Measurements from ENCODE around the gene MID1IP1.

Gene MID1IP1

GRCh38 chrX:38819709-38820108, 18.4 kb downstream of the MID1IP1 start:
- no peak overlapping the region for H3K9ac ChIP-seq (ENCODE audit: low read depth, low read length)
- no peaks in the 10 kb centered on the region for H3K9me3 ChIP-seq (ENCODE audit: insufficient read depth, low read depth, low read length)
- H3K4me1 ChIP-seq (ENCODE audit: insufficient read depth, low read length), result peaks cover 7% of the 10 kb centered on the region
- H3K4me3 ChIP-seq (ENCODE audit: low read length), result no peak overlapping the region
- H3K36me3 ChIP-seq (ENCODE audit: insufficient read depth, low read depth, low read length), result no peaks in the 10 kb centered on the region
- H3K27me3 ChIP-seq (ENCODE audit: insufficient read depth, low read length), result no peaks in the 10 kb centered on the region
- no peak overlapping the region for H3K27ac ChIP-seq (ENCODE audit: low read length)

DNA sequence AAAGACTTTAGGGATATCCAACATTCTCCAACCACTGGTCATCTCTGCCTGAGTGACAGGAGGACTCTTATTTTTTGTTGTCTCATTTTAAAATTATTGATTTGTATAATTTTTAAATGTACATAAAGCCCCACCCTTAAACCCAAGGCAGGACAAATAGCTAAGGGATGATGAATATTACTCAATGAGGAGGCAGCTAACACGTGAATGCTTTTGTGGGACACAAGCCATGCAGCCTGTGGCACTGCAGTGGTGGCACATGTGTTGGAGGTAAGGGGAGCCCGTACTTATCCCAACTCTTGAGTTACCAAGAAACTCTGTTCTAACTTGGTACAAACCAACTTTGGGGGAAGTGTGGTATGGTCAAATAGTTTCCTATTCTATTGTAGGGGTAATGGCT, 19.5 kb downstream of the MID1IP1 start:
- peaks cover 7% of the 10 kb centered on the region for H3K4me1 ChIP-seq (ENCODE audit: insufficient read depth, low read length)
- no peak overlapping the region for H3K27ac ChIP-seq (ENCODE audit: low read length)
- H3K9ac ChIP-seq (ENCODE audit: low read depth, low read length), result no peak overlapping the region
- no peaks in the 10 kb centered on the region for H3K27me3 ChIP-seq (ENCODE audit: insufficient read depth, low read length)
- no peaks in the 10 kb centered on the region for H3K9me3 ChIP-seq (ENCODE audit: insufficient read depth, low read depth, low read length)
- H3K4me3 ChIP-seq (ENCODE audit: low read length), result no peak overlapping the region
- no peaks in the 10 kb centered on the region for H3K36me3 ChIP-seq (ENCODE audit: insufficient read depth, low read depth, low read length)

DNA sequence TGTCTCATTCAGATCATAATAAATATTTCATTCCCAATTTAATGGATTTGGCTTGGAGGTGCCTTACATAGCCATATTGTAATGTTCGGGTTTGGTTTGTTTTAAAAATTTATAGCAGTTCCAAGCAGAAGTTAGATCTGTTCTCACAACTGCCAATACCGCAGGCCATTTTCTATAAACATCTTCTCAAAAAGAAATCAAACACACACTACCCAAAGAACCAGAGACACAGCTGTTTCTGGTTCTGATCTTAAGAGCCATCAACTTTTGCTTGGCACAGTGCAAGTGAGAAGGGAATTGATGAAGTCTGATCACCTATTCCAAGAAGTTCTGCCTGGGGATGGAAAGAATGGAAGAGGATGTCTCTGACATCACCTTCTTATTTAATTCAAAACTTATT, 22.9 kb downstream of the MID1IP1 start:
- H3K4me3 ChIP-seq (ENCODE audit: low read length), result no peak overlapping the region
- H3K36me3 ChIP-seq (ENCODE audit: insufficient read depth, low read depth, low read length), result no peaks in the 10 kb centered on the region
- H3K27ac ChIP-seq (ENCODE audit: low read length), result no peak overlapping the region
- H3K27me3 ChIP-seq (ENCODE audit: insufficient read depth, low read length), result no peaks in the 10 kb centered on the region
- H3K4me1 ChIP-seq (ENCODE audit: insufficient read depth, low read length), result no peaks in the 10 kb centered on the region; the same call in 1 of the 2 replicates
- H3K9ac ChIP-seq (ENCODE audit: low read depth, low read length), result no peak overlapping the region
- no peaks in the 10 kb centered on the region for H3K9me3 ChIP-seq (ENCODE audit: insufficient read depth, low read depth, low read length)

GRCh38 chrX:38831949-38832348, 30.7 kb downstream of the MID1IP1 start:
- H3K9ac ChIP-seq (ENCODE audit: low read depth, low read length), result no peak overlapping the region
- H3K27ac ChIP-seq (ENCODE audit: low read length), result no peak overlapping the region
- no peaks in the 10 kb centered on the region for H3K36me3 ChIP-seq (ENCODE audit: insufficient read depth, low read depth, low read length)
- no peaks in the 10 kb centered on the region for H3K4me1 ChIP-seq (ENCODE audit: insufficient read depth, low read length)
- no peaks in the 10 kb centered on the region for H3K27me3 ChIP-seq (ENCODE audit: insufficient read depth, low read length)
- H3K4me3 ChIP-seq (ENCODE audit: low read length), result no peak overlapping the region
- no peaks in the 10 kb centered on the region for H3K9me3 ChIP-seq (ENCODE audit: insufficient read depth, low read depth, low read length)

- H3K4me1 ChIP-seq (ENCODE audit: insufficient read depth, low read length), result no peaks in the 10 kb centered on the region; the same call in 1 of the 2 replicates
- no peaks in the 10 kb centered on the region for H3K9me3 ChIP-seq (ENCODE audit: insufficient read depth, low read depth, low read length)
- H3K36me3 ChIP-seq (ENCODE audit: insufficient read depth, low read depth, low read length), result no peaks in the 10 kb centered on the region
- no peak overlapping the region for H3K4me3 ChIP-seq (ENCODE audit: low read length)
- H3K27ac ChIP-seq (ENCODE audit: low read length), result no peak overlapping the region
- H3K9ac ChIP-seq (ENCODE audit: low read depth, low read length), result no peak overlapping the region
- no peaks in the 10 kb centered on the region for H3K27me3 ChIP-seq (ENCODE audit: insufficient read depth, low read length)
Measured at GRCh38 chrX:38837389-38837788, 36.1 kb downstream of the MID1IP1 start.

DNA sequence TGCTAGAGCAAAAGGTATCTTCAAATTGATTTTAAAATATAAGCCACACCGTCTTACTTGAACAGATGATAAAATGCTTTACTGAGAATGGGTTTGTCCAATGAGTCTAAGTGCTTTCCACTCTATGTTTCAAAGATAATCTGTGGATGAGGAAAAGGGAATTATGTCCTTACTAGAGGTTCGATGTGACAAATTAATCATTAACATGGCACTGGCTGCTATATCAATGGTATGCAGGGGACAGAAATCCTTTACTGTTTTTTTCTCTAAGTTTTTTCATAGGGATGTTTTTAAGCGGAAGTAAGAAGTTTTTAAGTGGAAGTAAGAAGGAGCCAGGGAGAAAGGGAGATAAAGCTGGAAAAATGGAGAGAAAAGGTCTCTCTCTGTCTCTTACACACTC, 38.0 kb downstream of the MID1IP1 start:
- no peaks in the 10 kb centered on the region for H3K36me3 ChIP-seq (ENCODE audit: insufficient read depth, low read depth, low read length)
- H3K9me3 ChIP-seq (ENCODE audit: insufficient read depth, low read depth, low read length), result no peaks in the 10 kb centered on the region
- no peaks in the 10 kb centered on the region for H3K27me3 ChIP-seq (ENCODE audit: insufficient read depth, low read length)
- no peak overlapping the region for H3K9ac ChIP-seq (ENCODE audit: low read depth, low read length)
- no peak overlapping the region for H3K4me3 ChIP-seq (ENCODE audit: low read length)
- H3K27ac ChIP-seq (ENCODE audit: low read length), result no peak overlapping the region
- H3K4me1 ChIP-seq (ENCODE audit: insufficient read depth, low read length), result no peaks in the 10 kb centered on the region; the same call in 1 of the 2 replicates

GRCh38 chrX:38839944-38840343, 38.7 kb downstream of the MID1IP1 start:
- Histone ChIP-seq H3K4me3 (ENCODE audit: low read length) (no peak overlapping the region), H3K27ac (ENCODE audit: low read length) (no peak overlapping the region), H3K4me1 (ENCODE audit: insufficient read depth, low read length) (no peaks in the 10 kb centered on the region; the same call in 1 of the 2 replicates), H3K9ac (ENCODE audit: low read depth, low read length) (no peak overlapping the region), H3K9me3 (ENCODE audit: insufficient read depth, low read depth, low read length) (no peaks in the 10 kb centered on the region), H3K36me3 (ENCODE audit: insufficient read depth, low read depth, low read length) (no peaks in the 10 kb centered on the region), H3K27me3 (ENCODE audit: insufficient read depth, low read length) (no peaks in the 10 kb centered on the region)

DNA sequence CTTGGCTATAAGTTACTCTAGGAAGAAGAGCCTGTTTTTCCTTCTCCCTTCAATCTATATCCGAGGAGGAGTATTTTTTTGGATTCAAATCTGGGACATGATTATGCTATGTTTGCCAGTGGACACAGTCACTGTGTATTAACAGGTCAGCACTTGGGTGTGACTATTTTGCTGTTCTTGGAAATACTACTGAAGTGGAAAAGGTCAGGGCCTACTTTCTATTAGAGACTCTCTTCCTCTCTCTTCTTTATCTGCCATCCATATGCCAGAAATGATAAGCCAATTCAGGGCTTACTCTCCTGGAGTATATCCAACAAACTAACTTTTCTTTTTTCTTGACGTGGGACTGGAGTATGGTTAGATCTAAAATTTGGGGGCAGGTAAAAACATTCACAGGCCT, 40.5 kb downstream of the MID1IP1 start:
- Histone ChIP-seq H3K27me3 (ENCODE audit: insufficient read depth, low read length) (no peaks in the 10 kb centered on the region), H3K9ac (ENCODE audit: low read depth, low read length) (no peak overlapping the region), H3K4me1 (ENCODE audit: insufficient read depth, low read length) (peaks cover 5% of the 10 kb centered on the region; the same call in 1 of the 2 replicates), H3K36me3 (ENCODE audit: insufficient read depth, low read depth, low read length) (no peaks in the 10 kb centered on the region), H3K4me3 (ENCODE audit: low read length) (no peak overlapping the region), H3K9me3 (ENCODE audit: insufficient read depth, low read depth, low read length) (no peaks in the 10 kb centered on the region), H3K27ac (ENCODE audit: low read length) (no peak overlapping the region)

DNA sequence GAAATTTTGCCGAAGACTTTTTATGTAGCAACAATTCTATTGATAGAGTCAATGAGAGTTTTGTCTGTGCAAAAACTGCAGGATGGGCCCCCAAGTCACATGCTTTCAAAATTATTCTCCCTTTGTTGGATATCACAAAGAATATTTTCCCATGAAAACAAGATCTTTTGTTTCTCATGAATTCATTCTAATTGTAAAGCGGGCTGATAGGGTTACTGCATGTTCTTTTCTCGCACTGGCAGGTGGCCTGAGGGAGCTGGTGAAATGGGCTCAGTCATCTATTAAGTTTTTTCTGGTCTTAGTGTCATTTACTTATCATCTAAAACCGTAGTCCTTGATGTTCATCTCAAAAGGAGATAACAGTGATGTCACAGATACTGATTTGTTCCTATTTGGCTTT, 44.2 kb downstream of the MID1IP1 start:
- no peaks in the 10 kb centered on the region for H3K9me3 ChIP-seq (ENCODE audit: insufficient read depth, low read depth, low read length)
- H3K4me1 ChIP-seq (ENCODE audit: insufficient read depth, low read length), result peaks cover 5% of the 10 kb centered on the region; the same call in 1 of the 2 replicates
- H3K9ac ChIP-seq (ENCODE audit: low read depth, low read length), result no peak overlapping the region
- H3K27me3 ChIP-seq (ENCODE audit: insufficient read depth, low read length), result no peaks in the 10 kb centered on the region
- no peak overlapping the region for H3K27ac ChIP-seq (ENCODE audit: low read length)
- H3K4me3 ChIP-seq (ENCODE audit: low read length), result no peak overlapping the region
- H3K36me3 ChIP-seq (ENCODE audit: insufficient read depth, low read depth, low read length), result no peaks in the 10 kb centered on the region

- Histone ChIP-seq H3K9ac (ENCODE audit: low read depth, low read length) (no peak overlapping the region), H3K4me3 (ENCODE audit: low read length) (no peak overlapping the region), H3K36me3 (ENCODE audit: insufficient read depth, low read depth, low read length) (no peaks in the 10 kb centered on the region), H3K27me3 (ENCODE audit: insufficient read depth, low read length) (no peaks in the 10 kb centered on the region), H3K4me1 (ENCODE audit: insufficient read depth, low read length) (peaks cover 5% of the 10 kb centered on the region; the same call in 1 of the 2 replicates), H3K9me3 (ENCODE audit: insufficient read depth, low read depth, low read length) (no peaks in the 10 kb centered on the region), H3K27ac (ENCODE audit: low read length) (no peak overlapping the region)
Measured at GRCh38 chrX:38847206-38847902, 46.1 kb downstream of the MID1IP1 start.

GRCh38 chrX:38847903-38848230, 46.6 kb downstream of the MID1IP1 start:
- Histone ChIP-seq H3K36me3 (ENCODE audit: insufficient read depth, low read depth, low read length) (no peaks in the 10 kb centered on the region), H3K9ac (ENCODE audit: low read depth, low read length) (no peak overlapping the region), H3K27ac (ENCODE audit: low read length) (no peak overlapping the region), H3K4me3 (ENCODE audit: low read length) (no peak overlapping the region), H3K27me3 (ENCODE audit: insufficient read depth, low read length) (no peaks in the 10 kb centered on the region), H3K9me3 (ENCODE audit: insufficient read depth, low read depth, low read length) (no peaks in the 10 kb centered on the region), H3K4me1 (ENCODE audit: insufficient read depth, low read length) (peaks cover 5% of the 10 kb centered on the region; the same call in 1 of the 2 replicates)

GRCh38 chrX:38848671-38849455, 47.6 kb downstream of the MID1IP1 start:
- Histone ChIP-seq H3K27me3 (ENCODE audit: insufficient read depth, low read length) (no peaks in the 10 kb centered on the region), H3K9me3 (ENCODE audit: insufficient read depth, low read depth, low read length) (no peaks in the 10 kb centered on the region), H3K4me1 (ENCODE audit: insufficient read depth, low read length) (peaks cover 5% of the 10 kb centered on the region; the same call in 1 of the 2 replicates), H3K9ac (ENCODE audit: low read depth, low read length) (no peak overlapping the region), H3K27ac (ENCODE audit: low read length) (no peak overlapping the region), H3K4me3 (ENCODE audit: low read length) (no peak overlapping the region), H3K36me3 (ENCODE audit: insufficient read depth, low read depth, low read length) (no peaks in the 10 kb centered on the region)
